ENCODE results near the gene FAM217A. TPM values are rescaled to one million over a fixed set of nuclear protein-coding genes. Genes with fewer than 3 reads are reported as not detected.
A peak's percentile ranks its signal among the peaks of the same experiment; 100 is the strongest.

Gene FAM217A
- total RNA-seq, 1 donor from 2014 or later = not detected

GRCh38 chr6:4020822-4021132, 58.2 kb downstream of the FAM217A start:
- Histone ChIP-seq H3K4me1 (peaks cover 72% of the 10 kb centered on the region), H3K27me3 (no peaks in the 10 kb centered on the region), H3K4me3 (peak overlapping the region; percentile 86), H3K27ac (peak overlapping the region; percentile 98), H3K36me3 (no peaks in the 10 kb centered on the region), H3K9me3 (no peaks in the 10 kb centered on the region)
- intact Hi-C loops (cut with DNase I) = no loop called here
- TF ChIP-seq CTCF (IDR thresholded peaks at IDR 0.05) = no peak
- DNase-seq = no peak
- no peak for ATAC-seq

GRCh38 chr6:4018924-4019236, 60.1 kb downstream of the FAM217A start:
- Histone ChIP-seq H3K4me3 (peak overlapping the region; percentile 75), H3K27me3 (no peaks in the 10 kb centered on the region), H3K4me1 (peaks cover 61% of the 10 kb centered on the region), H3K27ac (peak overlapping the region; percentile 96), H3K9me3 (no peaks in the 10 kb centered on the region), H3K36me3 (no peaks in the 10 kb centered on the region)
- TF ChIP-seq CTCF (IDR thresholded peaks at IDR 0.05) = no peak
- intact Hi-C loops (cut with DNase I) = no loop called here
- DNase-seq = no peak
- no peak for ATAC-seq

Other genes with a start within 250 kb of the FAM217A start
- 13.1 TPM for gene FAM50B, start 229.8 kb downstream of the FAM217A start, total RNA-seq
- gene ECI2, start 56.4 kb upstream of the FAM217A start, total RNA-seq = 33.9 TPM

Measured in upper lobe of right lung (tissue), 1 donor.